CD4-positive, alpha-beta T cell treated with Interleukin-21 for 1 hour (primary cell): ENCODE measurements around the gene MYH8.

Experiments
- DNase-seq: peaks from one replicate; pipeline ENCODE4 v3.0.0-alpha.2; 2020

MYH8 gene

DNA sequence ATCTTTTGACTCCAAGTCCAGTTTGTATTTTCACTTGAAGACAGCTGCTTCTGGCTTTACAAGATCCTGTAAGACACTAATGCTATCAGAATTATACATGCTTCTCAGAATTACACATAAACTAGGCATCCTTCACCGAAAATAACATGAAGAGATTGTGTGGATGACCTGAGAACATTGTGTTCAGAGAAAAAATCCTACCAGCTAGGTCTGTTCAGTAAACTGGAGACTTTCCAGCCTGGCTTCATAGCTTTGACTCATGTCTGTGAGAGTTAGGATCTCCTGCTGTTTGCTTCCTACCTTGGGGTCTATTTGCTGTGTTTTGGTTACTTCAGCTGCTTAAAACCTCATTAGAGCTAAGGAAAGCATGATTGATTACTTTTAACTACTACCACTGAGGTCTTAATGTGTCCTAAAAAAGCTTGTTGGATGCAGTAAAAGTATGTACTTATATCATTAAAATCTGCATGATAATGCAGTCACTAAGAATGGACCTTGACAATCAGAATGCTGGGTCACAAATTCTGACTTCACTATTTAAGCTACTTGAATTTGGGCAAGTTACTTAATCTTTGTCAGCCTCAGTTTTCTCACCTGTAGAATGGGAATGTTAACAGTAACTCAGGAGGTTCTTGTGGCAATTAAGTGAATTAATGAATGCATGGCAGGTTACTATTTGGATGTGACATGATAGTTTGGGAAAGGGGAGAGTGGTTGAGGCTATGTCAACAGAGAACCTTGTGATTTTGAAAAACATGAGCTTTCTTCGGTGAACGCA, 40.9 kb downstream of the MYH8 start:
- no peak for DNase-seq

DNA sequence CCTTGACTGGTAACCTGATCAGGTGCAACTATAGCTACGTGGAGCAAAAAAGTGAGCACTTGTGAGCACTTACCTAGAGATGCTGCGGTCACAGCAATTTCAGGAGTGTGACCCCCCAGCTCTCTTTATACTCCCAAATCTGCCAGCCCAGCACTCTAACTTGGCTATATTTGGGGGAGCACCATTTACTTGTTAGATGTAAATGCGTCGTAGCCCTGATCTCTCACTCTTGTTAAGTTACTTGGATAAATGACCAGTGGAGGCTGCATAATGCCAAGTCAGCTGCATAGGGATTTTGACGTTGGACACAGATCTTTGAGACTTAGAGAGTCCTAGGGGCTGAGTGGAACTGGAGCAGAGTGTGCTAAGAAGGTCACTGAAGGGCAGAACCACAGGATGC, 48.8 kb downstream of the MYH8 start, which contains the start of gene MYH13:
Gene MYH13, minus strand, starts transcription at position 101 of the 400 bp plus-strand sequence. CDS start 8,476 bp downstream, outside the sequence.
- no peak for DNase-seq

DNA sequence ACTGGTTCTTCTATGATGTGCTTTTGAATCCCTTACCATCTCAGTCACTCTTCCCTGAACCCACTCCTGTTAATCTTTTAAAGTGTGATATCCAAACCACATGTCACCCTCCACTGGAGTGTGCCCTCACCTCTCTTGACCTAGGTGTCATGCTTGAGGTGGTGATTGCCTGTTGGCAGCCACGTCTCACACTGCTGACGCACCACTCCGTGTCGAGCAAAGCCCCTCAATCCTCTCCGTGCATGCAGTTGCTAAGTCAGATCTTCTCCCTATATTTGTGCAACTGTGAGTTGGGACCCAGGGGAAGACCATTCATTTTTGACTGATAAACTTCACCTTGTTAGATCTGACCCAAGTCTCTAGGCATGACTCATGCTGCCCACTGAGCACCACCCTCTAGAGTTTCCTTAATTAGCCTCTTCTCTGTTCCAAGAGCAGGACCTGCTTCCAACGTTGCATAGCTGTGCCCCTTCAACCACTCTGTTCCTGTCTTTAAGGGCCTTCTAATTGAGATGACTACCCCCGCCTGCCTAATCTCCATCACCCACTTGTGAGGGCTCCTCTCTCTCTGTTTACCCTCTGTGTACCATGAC, 51.6 kb downstream of the MYH8 start:
- no peak for DNase-seq

DNA sequence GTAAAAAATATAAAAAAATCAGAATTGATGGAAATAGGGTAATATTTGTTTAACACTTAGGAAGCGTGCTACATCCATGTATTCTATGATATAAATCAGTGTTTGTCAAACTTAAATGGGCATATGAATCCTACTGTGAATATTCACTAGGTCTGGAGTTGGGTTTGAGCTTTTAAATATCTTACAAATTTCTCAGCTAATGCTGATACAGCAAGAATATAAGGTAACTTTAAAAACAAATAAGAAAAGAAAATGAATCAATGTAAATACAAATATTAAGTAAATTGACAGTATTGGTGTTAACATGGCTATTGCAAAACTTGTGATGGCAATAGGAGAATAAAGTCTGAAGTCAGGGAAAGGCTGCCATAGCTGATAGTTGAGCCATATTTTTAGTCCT, 52.5 kb downstream of the MYH8 start:
- no peak for DNase-seq

DNA sequence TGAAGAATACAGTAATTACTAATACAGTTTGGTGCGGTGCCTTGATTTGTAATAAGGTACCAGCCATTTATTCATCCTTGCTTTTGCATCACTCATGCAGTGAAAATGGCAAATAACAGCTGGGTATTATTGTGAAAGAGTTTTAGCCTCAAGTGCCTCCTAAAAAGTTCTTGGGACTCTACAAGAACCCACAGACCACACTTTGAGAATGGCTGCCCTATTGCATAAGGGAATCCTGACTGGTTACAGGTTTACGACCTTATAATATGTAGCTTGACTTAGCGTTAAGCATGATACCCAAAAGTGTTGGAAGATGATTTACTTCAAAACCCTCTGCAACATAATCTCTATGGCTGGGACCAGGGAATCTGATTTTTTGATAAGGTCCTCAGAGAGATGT, 53.2 kb downstream of the MYH8 start:
- DNase-seq = no peak

DNA sequence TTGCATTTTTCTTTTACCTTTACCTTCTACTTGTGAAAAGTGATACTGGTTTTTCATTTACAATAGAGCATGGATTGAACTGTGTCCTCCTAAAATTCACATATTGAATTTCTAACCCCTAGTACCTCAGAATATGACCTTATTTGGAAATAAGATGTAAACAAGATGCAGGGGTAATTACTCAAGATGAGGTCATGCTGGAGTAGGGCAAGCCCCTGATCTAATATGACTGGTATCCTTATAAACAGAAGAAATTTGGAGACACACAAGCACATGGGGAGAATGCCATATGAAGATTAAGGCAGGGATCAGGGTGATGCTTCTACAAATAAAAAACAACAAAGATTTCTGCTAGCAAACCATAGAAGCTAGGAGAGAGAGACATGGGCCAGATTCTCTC, 61.2 kb downstream of the MYH8 start:
- no peak for DNase-seq

DNA sequence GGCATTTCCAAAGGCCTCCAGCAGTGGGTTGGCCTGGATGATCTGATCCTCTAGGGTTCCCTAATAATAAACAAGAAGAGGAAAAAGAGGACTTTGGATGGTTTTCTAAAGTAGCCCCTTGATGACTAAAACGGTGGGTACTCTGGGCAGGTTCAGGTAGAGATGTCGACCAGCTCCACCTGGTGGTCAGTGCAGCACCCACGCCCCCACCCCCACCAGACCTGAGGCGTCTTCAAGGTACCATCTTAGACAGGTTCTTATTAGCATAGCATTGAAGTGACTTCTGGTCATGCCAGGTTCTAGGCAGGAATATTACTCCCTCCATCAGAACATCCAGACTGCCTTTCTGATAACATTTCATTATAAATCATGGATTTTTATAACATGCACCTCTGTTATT, 64.0 kb downstream of the MYH8 start:
- no peak for DNase-seq

DNA sequence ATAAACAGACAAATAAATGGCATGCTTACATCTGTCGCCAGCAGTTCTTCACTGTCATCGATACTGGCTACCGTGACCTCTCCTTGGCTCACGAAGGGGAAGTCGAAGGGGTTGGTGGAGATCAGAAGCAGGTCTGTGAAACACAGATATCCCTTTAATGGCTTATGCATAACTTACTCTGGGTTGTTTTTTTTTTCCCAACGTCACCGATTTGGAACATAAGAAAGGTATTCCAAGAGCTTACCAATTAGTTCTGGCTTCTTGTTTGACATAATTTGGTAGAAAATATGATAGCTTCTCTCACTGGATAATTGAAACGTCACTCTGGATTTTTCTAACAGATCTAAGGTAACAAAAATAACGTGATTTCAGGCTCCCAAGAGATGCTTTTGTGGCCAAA, 67.1 kb downstream of the MYH8 start:
- no peak for DNase-seq

DNA sequence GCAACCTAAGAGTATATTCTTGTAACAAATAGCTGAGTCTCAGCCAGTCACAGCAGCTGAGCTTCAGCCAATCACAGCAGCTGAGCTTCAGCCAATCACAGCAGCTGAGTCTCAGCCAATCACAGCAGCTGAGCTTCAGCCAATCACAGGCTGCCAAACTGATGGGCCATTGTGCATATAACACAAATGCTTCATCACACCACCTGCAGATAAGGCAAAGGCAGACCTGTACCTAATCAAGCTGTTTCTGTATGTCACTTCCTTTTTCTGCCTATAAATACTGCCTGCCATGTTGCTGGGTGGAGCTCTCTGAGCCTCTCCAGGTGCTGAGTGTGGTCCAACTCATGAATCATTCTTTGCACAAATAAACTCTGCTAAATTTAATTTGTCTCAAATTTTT, 68.9 kb downstream of the MYH8 start:
- DNase-seq = no peak

DNA sequence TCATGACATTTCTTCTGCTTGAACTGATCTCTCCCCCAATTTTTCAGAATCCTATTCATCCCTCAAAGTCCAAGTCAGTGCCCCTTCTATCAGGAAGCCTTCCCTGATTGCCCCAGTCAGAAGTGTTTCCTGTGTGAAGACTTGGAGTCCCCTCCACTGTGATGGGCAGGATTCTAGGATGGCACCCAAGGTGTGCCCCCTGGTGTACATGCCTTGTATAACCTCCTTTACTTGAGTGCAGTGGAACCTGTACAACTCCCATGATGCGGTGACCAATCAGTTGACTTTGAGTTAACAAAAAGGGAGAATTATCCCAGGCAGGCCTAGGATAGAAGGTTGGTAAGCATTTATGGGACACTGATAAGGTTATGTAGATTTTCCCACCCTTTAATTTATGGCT, 72.3 kb downstream of the MYH8 start:
- no peak for DNase-seq

DNA sequence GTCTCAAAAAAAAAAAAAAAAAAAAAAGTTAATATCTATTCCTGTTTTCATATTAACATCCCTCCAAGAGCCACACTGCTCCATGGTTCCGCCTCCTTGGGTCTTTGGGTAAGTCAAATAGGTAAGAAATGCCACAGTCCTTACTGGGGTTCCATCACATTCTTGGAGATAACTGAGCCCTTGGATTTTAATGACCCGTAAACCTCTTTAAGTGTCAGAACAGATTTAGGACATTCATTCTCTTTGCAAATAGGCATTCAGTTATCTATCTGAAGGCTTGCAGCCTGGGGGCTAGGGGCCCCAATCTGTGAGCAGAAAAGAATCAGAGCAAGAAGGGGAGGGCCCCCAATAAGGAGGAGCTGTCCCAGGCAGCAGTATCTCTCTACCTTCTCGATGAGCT, 76.9 kb downstream of the MYH8 start:
- DNase-seq = no peak
